GM19452 (cell line): ENCODE results near the gene DLK2.

Experiments used
- ATAC-seq: cut with Tn5 transposase; IDR thresholded peaks from one replicate; pipeline ENCODE4 v1.9.1; 2021; ENCODE audit not compliant: unreplicated experiment

The DLK2 gene

DNA sequence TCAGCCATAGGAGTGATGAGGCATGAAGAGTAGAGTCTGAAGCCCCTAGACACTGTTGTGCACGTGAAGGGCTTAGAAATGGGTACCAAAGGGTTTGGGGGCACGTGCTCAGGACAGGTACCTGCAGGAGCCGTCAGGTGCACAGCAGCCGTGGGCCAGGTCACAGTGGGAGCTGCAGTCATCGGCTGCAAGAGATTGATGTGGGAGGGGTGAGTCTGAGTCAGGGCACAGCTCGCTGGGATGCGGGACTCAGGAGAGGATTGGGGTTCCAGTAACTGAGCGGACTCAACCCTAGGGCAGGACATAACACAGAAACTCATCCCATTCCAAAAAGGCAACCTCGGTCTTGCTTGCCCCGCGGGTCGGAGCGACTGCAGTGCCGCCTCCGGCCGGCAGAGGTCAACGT lies 1.1 kb downstream of the DLK2 start:
- peak; percentile 56 for ATAC-seq

DNA sequence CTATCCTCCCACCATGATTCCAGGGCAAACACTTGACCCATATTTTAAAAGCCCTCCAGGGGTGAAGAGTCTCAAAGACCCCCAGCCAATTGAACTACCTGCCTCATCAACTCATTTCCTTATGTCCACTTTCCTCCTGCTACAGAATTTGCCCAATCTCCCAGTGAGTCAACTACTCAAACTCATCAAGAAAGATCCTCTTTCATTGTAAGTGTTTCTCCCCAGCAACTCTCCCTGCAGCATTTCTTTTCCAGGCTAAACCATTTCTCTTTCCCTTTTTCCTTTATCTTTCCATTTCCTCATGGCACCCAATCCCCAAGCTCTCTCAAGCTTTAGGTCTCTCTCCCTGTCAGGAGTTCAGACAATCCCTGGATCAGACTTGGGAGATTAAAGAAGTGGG lies 1.5 kb downstream of the DLK2 start:
- no peak for ATAC-seq

DNA sequence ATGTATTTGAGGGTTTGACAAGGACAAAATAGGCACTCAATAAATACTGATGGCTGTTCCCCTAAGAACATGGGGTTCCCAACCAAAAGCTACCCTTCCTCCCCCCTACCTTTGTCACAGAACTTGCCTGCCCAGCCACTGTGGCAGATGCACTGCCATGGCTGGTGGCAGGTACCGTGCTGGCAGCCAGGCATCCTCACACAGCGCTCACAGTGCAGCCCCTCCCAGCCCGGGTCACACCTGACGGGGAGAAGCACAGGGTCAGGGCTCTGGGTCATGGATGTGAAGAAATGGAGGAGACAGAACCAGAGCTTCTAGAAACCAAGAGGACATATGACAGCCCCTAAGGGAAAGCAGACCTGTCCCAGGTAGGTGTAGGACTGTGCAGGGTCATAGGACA lies 2.5 kb downstream of the DLK2 start:
- no peak for ATAC-seq

DNA sequence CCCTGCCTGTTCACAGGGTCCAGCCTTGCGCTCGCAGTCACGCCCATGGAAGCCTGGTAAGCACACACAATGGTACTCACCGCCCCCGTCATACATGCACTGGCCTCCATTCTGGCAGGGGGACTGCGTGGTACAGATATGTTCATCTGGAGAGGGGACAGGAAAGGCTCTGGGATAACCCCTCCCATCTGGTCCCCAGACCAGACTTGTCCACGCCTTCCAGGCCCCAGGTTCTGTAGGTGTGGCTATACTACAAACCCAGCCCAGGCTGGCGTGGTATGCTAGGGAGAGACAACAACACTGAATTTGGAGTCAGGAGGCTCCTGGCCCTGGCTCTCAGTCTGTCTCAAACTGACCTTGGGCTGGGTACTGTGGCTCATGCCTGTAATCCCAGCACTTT lies 3.4 kb downstream of the DLK2 start:
- ATAC-seq, result no peak

DNA sequence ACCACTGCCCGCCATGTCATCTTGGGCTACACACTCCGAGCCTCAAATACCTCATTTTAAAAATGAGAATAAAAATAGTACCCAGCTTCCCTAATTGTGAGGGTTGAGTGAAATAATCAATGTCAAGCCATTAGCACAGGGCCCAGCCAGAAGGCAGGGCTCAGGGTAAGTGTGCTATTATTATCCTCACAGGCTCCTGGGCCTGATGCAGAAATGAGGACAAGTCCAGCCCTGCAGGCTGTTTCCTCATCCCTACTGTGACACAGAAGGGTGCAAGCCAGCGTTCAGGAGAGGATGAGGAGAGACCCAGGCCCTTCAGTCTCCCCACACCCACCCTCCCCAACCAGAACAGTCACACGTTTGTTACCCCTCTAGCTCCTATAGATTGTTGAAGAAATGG lies 4.0 kb downstream of the DLK2 start:
- no peak for ATAC-seq

DNA sequence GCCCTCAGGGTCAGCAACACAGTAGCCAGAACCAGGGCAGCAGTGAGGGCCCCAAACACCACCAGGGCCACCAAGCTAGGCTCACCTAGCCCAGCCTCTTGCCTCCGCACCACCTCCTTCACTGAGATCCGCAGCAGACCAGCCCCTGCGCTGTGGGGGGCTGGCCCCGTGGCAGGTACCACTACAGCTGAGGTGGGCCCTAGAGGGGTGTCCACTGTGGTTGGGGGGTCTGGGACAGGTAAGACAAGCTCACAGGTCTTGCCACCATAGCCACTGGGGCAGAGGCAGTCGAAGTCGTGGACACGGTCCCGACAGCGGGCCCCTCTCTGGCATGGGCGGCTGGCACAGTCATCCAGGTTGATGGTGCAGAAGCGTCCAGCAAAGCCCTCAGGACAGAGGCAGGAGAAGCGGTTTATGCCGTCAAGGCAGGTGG lies 4.6 kb downstream of the DLK2 start:
- ATAC-seq, result no peak

DNA sequence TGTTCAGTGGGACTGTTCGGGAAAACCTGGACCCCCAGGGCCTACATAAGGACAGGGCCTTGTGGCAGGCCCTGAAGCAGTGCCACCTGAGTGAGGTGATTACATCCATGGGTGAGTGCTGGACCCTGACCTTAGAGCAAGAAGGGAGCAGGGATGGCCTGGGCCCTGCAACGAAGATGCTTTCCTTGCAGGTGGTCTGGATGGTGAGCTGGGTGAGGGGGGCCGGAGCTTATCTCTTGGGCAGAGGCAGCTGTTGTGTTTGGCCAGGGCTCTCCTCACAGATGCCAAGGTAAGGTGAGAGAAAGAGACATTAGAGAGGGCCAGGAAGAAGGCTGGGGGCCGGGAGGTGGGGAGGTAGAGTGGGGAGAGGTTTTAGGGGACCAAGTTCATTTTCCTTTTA lies 6.4 kb downstream of the DLK2 start:
- no peak for ATAC-seq

DNA sequence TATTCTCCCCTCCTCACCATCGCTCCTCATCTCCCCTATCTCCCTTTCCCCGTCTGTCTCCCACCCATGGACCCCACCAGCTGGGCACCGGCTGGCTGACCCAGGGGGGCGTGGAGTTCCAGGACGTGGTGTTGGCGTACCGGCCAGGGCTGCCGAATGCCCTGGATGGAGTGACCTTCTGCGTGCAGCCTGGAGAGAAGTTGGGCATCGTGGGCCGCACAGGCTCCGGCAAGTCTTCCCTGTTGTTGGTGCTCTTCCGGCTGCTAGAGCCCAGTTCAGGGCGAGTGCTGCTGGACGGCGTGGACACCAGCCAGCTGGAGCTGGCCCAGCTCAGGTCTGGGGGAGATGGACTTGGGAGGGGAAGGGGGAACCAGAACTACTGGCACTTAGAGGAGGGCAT lies 7.7 kb downstream of the DLK2 start:
- ATAC-seq, result no peak

DNA sequence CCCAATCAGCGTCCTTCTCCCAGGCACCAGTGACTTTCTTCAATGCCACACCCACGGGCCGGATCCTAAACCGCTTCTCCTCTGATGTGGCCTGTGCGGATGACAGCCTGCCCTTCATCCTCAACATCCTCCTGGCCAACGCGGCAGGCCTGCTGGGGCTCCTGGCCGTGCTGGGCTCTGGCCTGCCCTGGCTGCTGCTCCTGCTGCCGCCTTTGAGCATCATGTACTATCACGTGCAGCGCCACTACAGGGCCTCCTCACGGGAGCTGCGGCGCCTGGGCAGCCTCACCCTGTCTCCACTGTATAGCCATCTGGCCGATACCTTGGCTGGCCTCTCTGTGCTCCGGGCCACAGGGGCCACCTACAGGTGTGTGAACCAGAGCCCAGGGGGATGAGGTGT lies 9.8 kb downstream of the DLK2 start:
- ATAC-seq, result no peak

DNA sequence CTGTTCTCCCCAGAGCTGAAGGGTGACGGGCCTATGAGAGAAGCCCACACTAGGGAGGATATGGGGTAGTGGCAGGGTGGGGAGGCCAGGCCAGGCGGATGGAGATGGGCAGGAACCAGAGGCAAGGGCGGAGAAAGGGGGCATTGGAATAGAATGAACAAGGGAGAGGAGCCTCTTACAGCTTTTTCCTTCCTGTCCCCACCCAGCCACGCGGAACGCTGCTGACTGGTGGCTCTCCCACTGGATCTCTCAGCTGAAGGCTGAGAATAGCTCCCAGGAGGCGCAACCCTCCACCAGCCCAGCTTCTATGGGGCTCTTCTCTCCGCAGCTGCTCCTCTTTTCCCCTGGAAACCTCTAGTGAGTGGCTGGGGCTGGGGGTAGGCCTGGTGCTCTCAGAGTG lies 10.8 kb downstream of the DLK2 start:
- ATAC-seq, result no peak

DNA sequence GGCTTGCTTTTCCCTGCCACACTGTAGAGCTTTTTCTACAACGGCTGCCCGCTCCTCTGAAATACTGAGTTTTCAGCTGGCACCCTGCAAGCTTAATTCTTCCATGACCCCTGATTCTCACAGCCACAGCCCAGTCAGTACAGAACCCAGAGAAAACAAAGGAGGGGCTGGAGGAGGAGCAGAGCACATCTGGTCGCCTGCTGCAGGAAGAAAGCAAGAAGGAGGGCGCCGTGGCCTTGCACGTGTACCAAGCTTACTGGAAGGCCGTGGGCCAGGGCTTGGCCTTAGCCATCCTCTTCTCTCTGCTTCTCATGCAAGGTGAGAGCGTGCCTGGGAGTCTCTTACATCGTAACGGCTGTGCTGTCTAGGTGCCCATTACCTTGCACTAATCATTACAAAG lies 11.3 kb downstream of the DLK2 start:
- no peak for ATAC-seq

DNA sequence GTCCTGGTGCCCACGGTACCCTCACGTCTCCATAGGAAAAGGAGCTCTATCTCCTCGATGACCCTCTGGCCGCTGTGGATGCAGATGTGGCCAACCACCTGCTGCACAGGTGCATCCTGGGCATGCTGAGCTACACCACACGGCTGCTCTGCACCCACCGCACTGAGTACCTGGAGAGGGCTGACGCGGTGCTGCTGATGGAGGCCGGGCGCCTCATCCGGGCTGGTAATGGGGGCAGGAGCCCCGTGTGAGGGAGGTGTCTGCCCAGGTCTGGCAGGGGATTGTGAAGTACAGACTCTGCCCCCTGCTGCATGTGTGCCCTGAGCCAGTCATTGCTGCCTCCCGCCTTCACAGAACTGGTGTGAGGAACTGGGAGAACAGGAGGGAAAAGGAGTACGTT lies 12.4 kb downstream of the DLK2 start:
- no peak for ATAC-seq

DNA sequence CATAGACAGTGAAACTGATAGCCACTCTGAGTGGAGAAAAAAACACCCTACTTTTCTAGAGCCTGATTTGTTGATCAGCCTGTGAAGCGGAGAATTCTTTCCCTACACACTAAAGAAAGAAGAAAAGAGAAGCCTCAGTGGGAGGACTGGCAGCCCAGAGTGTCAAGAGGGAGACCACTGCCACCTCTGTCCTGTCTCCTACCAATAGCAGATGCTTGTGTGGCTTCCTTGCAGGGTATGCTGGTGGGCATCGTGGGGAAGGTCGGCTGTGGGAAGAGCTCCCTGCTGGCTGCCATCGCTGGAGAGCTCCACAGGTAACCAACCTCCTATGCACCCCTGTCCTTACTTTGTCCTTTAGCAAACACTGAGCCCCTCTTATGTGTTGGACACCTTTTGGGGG lies 17.6 kb downstream of the DLK2 start:
- ATAC-seq, result no peak

DNA sequence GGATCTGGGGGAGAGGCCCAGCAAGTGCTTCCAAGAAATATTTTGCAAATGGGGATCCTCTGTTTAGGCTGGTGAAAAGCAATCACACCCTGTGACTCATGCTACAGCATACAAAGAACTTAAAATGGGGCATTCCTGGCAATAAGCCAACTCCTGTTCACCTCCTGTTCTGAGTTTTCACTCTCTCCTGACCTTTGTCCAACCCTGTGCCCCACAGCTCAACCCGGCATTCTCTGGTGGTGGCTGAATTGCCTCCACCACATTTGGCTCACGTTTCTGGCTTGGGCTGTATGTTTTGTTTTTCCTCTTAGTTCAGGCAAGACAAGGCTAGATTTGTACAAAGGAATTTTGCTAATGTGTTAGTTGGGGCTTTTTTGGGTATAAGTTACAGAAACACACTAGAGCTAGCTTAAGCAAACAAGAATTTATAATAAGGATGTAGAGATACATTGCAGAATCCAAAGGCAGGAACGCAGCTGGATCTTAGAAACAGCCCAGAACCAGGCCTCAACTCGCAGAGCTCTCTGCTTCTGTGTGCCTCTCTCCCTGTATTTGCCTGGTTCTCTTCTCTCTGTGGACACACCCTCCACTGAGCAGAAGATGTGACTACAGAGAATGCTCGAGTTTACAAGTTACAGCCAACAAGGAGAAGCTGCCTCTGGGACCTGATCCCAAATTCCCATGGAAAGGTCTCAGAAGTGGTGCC lies 18.6 kb downstream of the DLK2 start:
- ATAC-seq, result no peak

DNA sequence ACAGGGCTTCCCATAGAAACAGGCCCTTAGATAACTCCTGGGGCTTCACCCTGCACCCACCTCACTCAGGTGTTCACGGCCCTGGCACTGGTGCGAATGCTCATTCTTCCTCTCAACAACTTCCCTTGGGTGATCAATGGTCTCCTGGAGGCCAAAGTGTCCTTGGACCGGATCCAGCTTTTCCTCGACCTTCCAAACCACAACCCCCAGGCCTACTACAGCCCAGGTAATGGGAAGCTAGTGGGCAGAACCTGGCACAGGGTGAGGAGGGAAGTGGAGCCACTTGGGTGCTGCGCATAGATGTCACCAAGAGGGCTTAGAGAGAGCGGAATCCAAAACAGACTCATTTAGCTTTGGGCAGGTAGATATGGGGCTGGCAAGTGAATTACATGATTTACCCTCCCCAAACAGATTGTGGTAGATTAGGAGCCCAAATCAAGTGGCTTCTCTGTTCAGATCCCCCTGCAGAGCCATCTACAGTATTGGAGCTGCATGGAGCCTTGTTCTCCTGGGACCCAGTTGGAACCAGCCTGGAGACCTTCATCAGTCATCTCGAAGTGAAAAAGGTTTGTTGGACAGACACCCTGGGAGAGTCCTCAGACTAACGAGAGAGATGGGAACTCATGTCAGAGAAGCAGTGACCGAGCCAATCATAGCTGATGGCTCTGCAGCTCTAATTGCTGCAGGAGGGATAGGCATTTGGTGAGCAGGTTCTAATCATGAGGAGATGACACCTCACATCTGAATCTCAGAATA lies 19.5 kb downstream of the DLK2 start:
- no peak for ATAC-seq

DNA sequence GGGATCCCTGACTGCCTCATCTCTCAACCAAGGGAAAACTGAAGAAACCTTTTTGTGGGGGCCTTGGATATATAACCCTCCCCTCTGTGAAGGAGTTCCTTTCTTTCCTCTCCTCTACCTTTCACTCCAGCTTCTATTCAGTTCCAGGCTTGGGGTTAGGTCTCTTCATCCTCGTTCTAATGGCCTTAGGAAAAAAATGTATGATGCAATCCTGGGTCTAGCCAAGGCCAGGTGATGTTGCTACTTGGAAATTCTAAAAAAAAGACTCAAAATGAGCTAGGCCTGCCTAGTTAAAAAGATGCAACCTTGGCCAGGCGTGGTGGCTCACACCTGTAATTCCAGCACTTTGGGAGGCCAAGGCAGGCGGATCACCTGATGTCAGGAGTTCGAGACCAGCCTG lies 20.4 kb downstream of the DLK2 start:
- no peak for ATAC-seq

DNA sequence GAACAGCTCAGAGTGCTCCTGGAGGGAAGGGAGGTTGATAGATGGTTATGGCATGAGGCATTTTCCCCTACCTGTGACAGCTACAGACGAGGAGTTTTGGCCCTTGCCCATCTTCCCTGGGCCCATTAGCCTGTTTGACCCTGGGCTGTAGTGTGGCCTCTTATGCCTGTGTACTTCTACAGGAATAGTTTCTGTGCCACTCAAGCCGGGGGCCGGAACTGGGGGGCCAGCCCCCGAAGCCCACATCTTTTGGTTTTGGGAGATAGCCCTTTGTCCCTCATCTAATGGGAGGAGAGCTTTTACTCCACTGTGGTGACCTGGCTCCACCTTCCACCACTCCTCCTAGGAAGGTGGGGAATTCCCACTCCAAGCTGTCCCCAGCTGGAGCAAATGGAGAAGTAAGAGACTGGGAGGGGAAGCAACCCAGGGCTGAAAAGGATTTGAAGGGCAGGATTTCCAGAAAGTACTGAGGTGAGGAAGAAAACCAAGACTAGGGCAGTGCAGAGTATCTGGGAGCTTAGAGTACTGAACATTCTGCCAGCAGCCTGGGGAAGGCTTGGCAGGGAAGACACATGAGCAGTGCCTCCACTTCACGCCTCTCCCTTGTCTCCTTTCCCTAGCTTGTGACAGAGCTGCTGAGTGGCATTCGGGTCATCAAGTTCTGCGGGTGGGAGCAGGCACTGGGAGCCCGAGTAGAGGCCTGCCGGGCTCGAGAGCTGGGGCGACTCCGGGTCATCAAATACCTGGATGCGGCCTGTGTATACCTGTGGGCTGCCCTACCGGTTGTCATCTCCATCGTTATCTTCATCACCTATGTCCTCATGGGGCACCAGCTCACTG lies 21.1 kb downstream of the DLK2 start:
- ATAC-seq, result no peak

DNA sequence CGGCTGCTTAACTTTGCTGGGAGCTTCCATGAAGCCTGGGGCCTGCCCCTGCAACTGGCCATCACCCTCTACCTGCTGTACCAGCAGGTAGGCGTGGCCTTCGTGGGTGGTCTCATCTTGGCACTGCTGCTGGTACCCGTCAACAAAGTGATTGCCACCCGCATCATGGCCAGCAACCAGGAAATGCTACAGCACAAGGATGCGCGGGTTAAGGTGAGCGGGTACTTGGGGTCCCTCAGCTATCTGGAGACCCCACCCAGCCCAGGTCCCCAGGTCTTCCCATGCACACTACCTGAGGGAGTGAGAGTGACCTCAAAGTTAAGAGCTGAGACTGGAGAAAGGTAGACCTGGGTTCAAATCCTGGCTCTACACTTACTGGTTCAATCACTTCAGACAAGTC lies 22.2 kb downstream of the DLK2 start:
- ATAC-seq, result no peak

DNA sequence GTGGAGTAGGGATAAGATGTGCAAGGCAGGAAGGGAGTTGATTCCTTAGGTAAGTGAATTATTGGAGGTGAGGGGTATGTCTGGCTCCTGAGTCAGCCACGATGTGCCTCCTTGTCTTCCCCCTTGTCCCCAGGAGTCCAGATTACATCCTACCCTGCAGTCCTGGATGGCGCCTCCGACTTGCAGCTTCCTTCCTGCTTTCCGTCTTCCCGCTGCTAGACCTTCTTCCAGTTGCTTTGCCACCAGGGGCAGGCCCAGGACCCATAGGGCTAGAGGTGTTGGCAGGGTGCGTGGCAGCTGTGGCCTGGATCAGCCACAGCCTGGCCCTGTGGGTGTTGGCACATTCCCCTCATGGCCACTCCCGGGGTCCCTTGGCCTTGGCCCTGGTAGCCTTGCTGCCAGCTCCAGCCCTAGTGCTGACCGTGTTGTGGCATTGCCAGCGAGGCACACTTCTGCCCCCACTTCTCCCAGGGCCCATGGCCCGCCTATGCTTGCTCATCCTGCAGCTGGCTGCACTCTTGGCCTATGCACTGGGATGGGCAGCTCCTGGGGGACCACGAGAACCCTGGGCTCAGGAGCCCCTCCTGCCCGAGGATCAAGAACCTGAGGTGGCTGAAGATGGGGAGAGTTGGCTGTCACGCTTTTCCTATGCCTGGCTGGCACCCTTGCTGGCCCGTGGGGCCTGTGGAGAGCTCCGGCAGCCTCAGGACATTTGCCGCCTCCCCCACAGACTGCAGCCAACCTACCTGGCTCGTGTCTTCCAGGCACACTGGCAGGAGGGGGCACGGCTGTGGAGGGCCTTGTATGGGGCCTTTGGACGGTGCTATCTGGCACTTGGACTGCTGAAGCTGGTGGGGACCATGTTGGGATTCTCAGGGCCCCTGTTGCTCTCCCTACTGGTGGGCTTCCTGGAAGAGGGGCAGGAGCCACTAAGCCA lies 23.1 kb downstream of the DLK2 start:
- ATAC-seq, result no peak

DNA sequence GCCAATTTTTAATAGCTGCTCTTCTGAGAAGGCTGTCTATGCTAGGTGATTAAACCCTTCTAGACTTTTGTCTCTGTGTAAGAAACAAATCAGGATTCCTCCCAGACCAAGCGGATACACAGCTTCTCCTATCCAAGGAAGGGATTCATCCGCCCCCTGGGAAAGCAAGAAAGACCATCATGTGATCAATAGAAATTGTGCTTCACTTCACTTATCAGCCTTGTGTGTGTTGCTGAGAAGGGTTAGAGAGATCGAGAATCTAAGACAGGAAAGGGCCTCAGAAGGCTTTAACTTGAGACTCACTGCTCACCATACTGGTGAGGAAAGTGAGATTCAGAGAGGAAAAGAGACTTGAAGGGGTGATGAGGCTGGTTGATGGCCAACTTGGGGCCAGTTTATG lies 26.5 kb downstream of the DLK2 start:
- ATAC-seq, result no peak

DNA sequence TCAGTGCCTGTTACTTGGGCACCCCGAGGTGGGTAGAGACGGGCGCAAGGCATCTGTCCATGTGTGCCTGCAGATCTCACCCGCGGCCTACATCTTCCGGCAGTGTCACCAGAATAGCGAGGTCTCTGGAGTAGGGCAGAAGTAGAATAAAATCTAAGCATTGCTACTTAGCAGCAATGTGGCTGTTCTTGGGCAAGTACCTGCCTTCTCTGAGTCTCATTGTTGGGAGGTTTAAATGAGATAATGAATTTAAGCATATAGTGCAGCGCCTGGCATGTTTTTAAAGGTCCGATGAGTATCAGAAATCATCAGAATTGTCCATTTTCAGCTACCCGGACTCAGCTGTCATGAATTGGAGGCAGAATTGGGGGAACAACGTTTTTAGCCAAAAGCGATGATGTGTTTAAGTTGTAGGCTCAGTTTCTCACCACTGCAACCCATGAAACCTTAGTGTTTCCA lies 27.2 kb downstream of the DLK2 start:
- ATAC-seq, result no peak
